IMR-90 (cell line): Measurements from ENCODE around the gene ATRNL1. TPM values are rescaled to one million over a fixed set of nuclear protein-coding genes. Genes with fewer than 3 reads are reported as not detected.

Experiments
- ATAC-seq: fragments of 200-7000 bp; cut with Tn5 transposase; 2 replicates; pipeline ENCODE4 v1.9.1; 2020; ENCODE audit warnings: low read depth, mild to moderate bottlenecking, moderate library complexity
- BruUV-seq: library from RNA; stranded (reverse); fragments of 400-500 nt; replicated peaks from 2 replicates; lab custom pipeline; 2021; lab: Mats Ljungman, UMichigan
- CTCF ChIA-PET: fragments of 300-600 bp; formaldehyde crosslinking; extraction: SDS; loops from one replicate; lab custom pipeline; 2021; ENCODE audit warnings: antibody characterized with exemption; lab: Yijun Ruan, JAX
- POLR2A ChIA-PET: fragments of 300-600 bp; sonication (Branson Sonifier 250); formaldehyde crosslinking; loops from one replicate; lab custom pipeline; 2022; ENCODE audit warnings: antibody characterized with exemption; ENCODE audit not compliant: unreplicated experiment; lab: Charles Lee
- DNase-seq: peaks from one replicate; pipeline ENCODE4 v3.0.0; 2013
- H2AFZ ChIP-seq: replicated peaks from 2 replicates; pipeline ENCODE3; 2013; ENCODE audit warnings: low read length, mild to moderate bottlenecking; ENCODE audit not compliant: poor library complexity
- H2AK5ac ChIP-seq: 2 replicates; pipeline ENCODE4 v1.6.1; 2013; ENCODE audit warnings: low read depth, low read length, inconsistent platforms
- H2AK9ac ChIP-seq: replicated peaks from 2 replicates; pipeline ENCODE3; 2013; ENCODE audit warnings: mild to moderate bottlenecking, low read depth, low read length, moderate library complexity; ENCODE audit not compliant: poor library complexity
- H2BK120ac ChIP-seq: 2 replicates; pipeline ENCODE4 v1.6.1; 2013; ENCODE audit warnings: low read depth, low read length, inconsistent platforms
- H2BK15ac ChIP-seq: 3 replicates; pipeline ENCODE4 v1.6.1; 2013; ENCODE audit warnings: low read depth, low read length, inconsistent platforms
- H2BK20ac ChIP-seq: 2 replicates; pipeline ENCODE4 v1.6.1; 2013; ENCODE audit warnings: low read depth, mild to moderate bottlenecking, inconsistent platforms, low read length, moderate library complexity
- H2BK5ac ChIP-seq: 2 replicates; pipeline ENCODE4 v1.6.1; 2013; ENCODE audit warnings: mild to moderate bottlenecking, low read depth, low read length, inconsistent platforms; ENCODE audit not compliant: poor library complexity, severe bottlenecking
- H3K14ac ChIP-seq: replicated peaks from 2 replicates; pipeline ENCODE4 v1.6.1; 2013; ENCODE audit warnings: low read depth, low read length, inconsistent platforms
- H3K18ac ChIP-seq: 2 replicates; pipeline ENCODE4 v1.6.1; 2013; ENCODE audit warnings: low read depth, low read length, control low read depth
- H3K23ac ChIP-seq: 2 replicates; pipeline ENCODE4 v1.6.1; 2013; ENCODE audit warnings: low read depth, low read length, inconsistent platforms
- H3K27ac ChIP-seq: 2 replicates; pipeline ENCODE4 v1.5.1; 2013; ENCODE audit warnings: mild to moderate bottlenecking, control low read depth, low read length; ENCODE audit not compliant: insufficient read depth
- H3K27me3 ChIP-seq: 2 replicates; pipeline ENCODE4 v1.6.1; 2013; ENCODE audit warnings: low read length; ENCODE audit not compliant: control insufficient read depth, insufficient read depth
- H3K36me3 ChIP-seq: 2 replicates; pipeline ENCODE4 v1.6.1; 2013; ENCODE audit warnings: low read length, mixed read lengths; ENCODE audit not compliant: control insufficient read depth, insufficient read depth
- H3K4ac ChIP-seq: 2 replicates; pipeline ENCODE4 v1.6.1; 2013; ENCODE audit warnings: low read depth, low read length, inconsistent platforms
- H3K4me1 ChIP-seq: 2 replicates; pipeline ENCODE4 v1.6.1; 2013; ENCODE audit warnings: low read length, mixed read lengths; ENCODE audit not compliant: control insufficient read depth, insufficient read depth
- H3K4me2 ChIP-seq: 2 replicates; pipeline ENCODE4 v1.6.1; 2013; ENCODE audit warnings: low read depth, mild to moderate bottlenecking, control low read depth, low read length, moderate library complexity
- H3K4me3 ChIP-seq: 2 replicates; pipeline ENCODE4 v1.5.1; 2013; ENCODE audit warnings: low read depth, mild to moderate bottlenecking, control low read depth, low read length, moderate library complexity; ENCODE audit not compliant: insufficient read depth
- H3K56ac ChIP-seq: 2 replicates; pipeline ENCODE4 v1.6.1; 2013; ENCODE audit warnings: low read length, inconsistent platforms; ENCODE audit not compliant: insufficient read depth; ENCODE audit errors: extremely low read depth
- H3K79me1 ChIP-seq, 2 experiments: 2 replicates each; pipeline ENCODE4 v1.6.1; 2013; ENCODE audit warnings: low read length in 2 of 2, inconsistent platforms in 1 of 2, low read depth in 1 of 2
- H3K9ac ChIP-seq: 2 replicates; pipeline ENCODE4 v1.6.1; 2013; ENCODE audit warnings: low read depth, low read length, control low read depth
- H3K9me1 ChIP-seq: 2 replicates; pipeline ENCODE4 v1.6.1; 2013; ENCODE audit warnings: low read length, inconsistent platforms; ENCODE audit not compliant: insufficient read depth
- H3K9me3 ChIP-seq: 2 replicates; pipeline ENCODE4 v1.6.1; 2013; ENCODE audit warnings: low read length; ENCODE audit not compliant: control insufficient read depth, insufficient read depth
- H4K20me1 ChIP-seq: 2 replicates; pipeline ENCODE4 v1.6.1; 2013; ENCODE audit warnings: low read length, inconsistent platforms; ENCODE audit not compliant: insufficient read depth
- H4K5ac ChIP-seq: 2 replicates; pipeline ENCODE4 v1.6.1; 2013; ENCODE audit warnings: mild to moderate bottlenecking, low read depth, low read length, control low read depth
- H4K8ac ChIP-seq, 2 experiments: 2 replicates each; pipeline ENCODE4 v1.6.1; 2013; ENCODE audit warnings: low read depth in 2 of 2, low read length in 2 of 2, control low read depth in 1 of 2, inconsistent platforms in 1 of 2
- H4K91ac ChIP-seq: 2 replicates; pipeline ENCODE4 v1.6.1; 2013; ENCODE audit warnings: low read depth, low read length, inconsistent platforms; ENCODE audit not compliant: insufficient read depth
- WGBS, 2 experiments: methylation state at CpG; one replicate each; pipeline versions ENCODE4 v1.1.5 to v1.1.7; 2013; ENCODE audit warnings: missing lambda C conversion rate in 2 of 2; ENCODE audit not compliant: insufficient read length in 1 of 2; ENCODE audit errors: extremely low coverage in 2 of 2; 5-methylcytosine and 5-hydroxymethylcytosine counted together
- dilution Hi-C: fragments of 300-500 bp; cut with HindIII; formaldehyde crosslinking; loops from one replicate; pipeline ENCODE4 v1.14.3; 2018; ENCODE audit warnings: low sequenced_read_pairs; ENCODE audit not compliant: unreplicated experiment
- in situ Hi-C: fragments of 300-500 bp; cut with MboI; formaldehyde crosslinking; loops from 3 replicates; pipeline ENCODE4 v1.14.3; 2019; ENCODE audit warnings: low sequenced_read_pairs, inconsistent platforms, mixed read lengths
- intact Hi-C: fragments of 100-400 bp; cut with micrococcal nuclease; formaldehyde crosslinking; loops from 2 replicates; pipeline ENCODE4 v1.10.0; 2022
- polyA plus RNA-seq, 3 experiments: library from polyadenylated mRNA; depleted of rRNA; stranded (reverse); fragments of >200 nt; gene quantifications; 2 replicates each; pipeline ENCODE4 v1.2.3, GENCODE V29; 2012; ENCODE audit warnings: low replicate concordance in 1 of 3
- total RNA-seq: library from RNA; depleted of rRNA; stranded (reverse); fragments of >200 nt; gene quantifications from 2 replicates; pipeline ENCODE4 v1.2.3, GENCODE V29; 2012
- TF ChIP-seq, protein P1 (sequence below): conservative IDR thresholded peaks from 2 replicates; pipeline ENCODE4 v1.5.1; 2012; ENCODE audit warnings: mild to moderate bottlenecking, low read depth, low read length, improper control_type of control experiment

The ATRNL1 gene
- total and polyA plus RNA-seq, 2 of the 4 experiments (the other 2 are of a cell fraction) = 0.18 to 0.19 TPM

- ChIA-PET CTCF (interaction anchor here (1.4 to 4.1 kb wide), 2 partner anchors 9 to 119 kb away, joined by 5 to 15 read pairs; no protein-coding TSS in a partner anchor), POLR2A (no interaction called here)
- BruUV-seq = no TSS peak
- peak overlapping the region; percentile 26; the same call in 1 of the 2 replicates for H3K14ac ChIP-seq
- peak overlapping the region; percentile 50 to 62; a peak in 3 of 4 replicates for H4K8ac ChIP-seq
- H2AK5ac ChIP-seq = peak overlapping the region; percentile 27; the same call in 1 of the 2 replicates
- DNase-seq (no peak), ATAC-seq (no peak)
- no peak overlapping the region for H3K4me3 ChIP-seq
- H3K27ac ChIP-seq = peak overlapping the region; percentile 47
- WGBS, 2 experiments = 100% methylated on average over 1 of the region's 9 CpGs; no CpG with 5 or more reads in 1 of the 2 experiments
- peaks cover 11% of the 10 kb centered on the region for H3K9me1 ChIP-seq
- H3K4me2 ChIP-seq = no peak overlapping the region
- H2BK20ac ChIP-seq = peak overlapping the region; percentile 91
- H3K23ac ChIP-seq = no peak overlapping the region; the same call in 1 of the 2 replicates
- no peaks in the 10 kb centered on the region for H4K20me1 ChIP-seq
- peak overlapping the region; percentile 19 for H2AFZ ChIP-seq
- H3K9me3 ChIP-seq = no peaks in the 10 kb centered on the region
- H3K36me3 ChIP-seq = no peaks in the 10 kb centered on the region
- H4K5ac ChIP-seq = peak overlapping the region; percentile 54; the same call in 1 of the 2 replicates
- TF ChIP-seq, protein P1, sequence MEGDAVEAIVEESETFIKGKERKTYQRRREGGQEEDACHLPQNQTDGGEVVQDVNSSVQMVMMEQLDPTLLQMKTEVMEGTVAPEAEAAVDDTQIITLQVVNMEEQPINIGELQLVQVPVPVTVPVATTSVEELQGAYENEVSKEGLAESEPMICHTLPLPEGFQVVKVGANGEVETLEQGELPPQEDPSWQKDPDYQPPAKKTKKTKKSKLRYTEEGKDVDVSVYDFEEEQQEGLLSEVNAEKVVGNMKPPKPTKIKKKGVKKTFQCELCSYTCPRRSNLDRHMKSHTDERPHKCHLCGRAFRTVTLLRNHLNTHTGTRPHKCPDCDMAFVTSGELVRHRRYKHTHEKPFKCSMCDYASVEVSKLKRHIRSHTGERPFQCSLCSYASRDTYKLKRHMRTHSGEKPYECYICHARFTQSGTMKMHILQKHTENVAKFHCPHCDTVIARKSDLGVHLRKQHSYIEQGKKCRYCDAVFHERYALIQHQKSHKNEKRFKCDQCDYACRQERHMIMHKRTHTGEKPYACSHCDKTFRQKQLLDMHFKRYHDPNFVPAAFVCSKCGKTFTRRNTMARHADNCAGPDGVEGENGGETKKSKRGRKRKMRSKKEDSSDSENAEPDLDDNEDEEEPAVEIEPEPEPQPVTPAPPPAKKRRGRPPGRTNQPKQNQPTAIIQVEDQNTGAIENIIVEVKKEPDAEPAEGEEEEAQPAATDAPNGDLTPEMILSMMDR = no peak
- dilution Hi-C loops (no loop called here), intact Hi-C loops (loop anchor here (2.0 kb wide), 1 partner anchor 325 kb away; no protein-coding TSS in a partner anchor), in situ Hi-C loops (no loop called here)
- peak overlapping the region; percentile 82 for H3K4ac ChIP-seq
- H3K18ac ChIP-seq = peak overlapping the region; percentile 60
- H2BK5ac ChIP-seq = peak overlapping the region; percentile 29
- H3K79me1 ChIP-seq = no peaks in the 10 kb centered on the region
- peak overlapping the region; percentile 94 for H2BK120ac ChIP-seq
- peak overlapping the region; percentile 82; the same call in 2 of the 3 replicates for H2BK15ac ChIP-seq
- H3K56ac ChIP-seq = 0 out of 2 replicates have a peak overlapping the region, but pooled peaks have one; percentile 17
- H3K9ac ChIP-seq = no peak overlapping the region; the same call in 1 of the 2 replicates
- H3K27me3 ChIP-seq = no peaks in the 10 kb centered on the region
- H3K4me1 ChIP-seq = peaks cover 19% of the 10 kb centered on the region
- H4K91ac ChIP-seq = peak overlapping the region; percentile 86
- peak overlapping the region; percentile 59 for H2AK9ac ChIP-seq
Observed at GRCh38 chr10:115949282-115949844, 856.2 kb downstream of the ATRNL1 start.
